GM21447 (cell line): ENCODE results near the gene MAGI1.

ENCODE experiments used
- ATAC-seq: cut with Tn5 transposase; IDR thresholded peaks from one replicate; pipeline ENCODE4 v1.9.1; 2021; ENCODE audit not compliant: unreplicated experiment

MAGI1 gene

DNA sequence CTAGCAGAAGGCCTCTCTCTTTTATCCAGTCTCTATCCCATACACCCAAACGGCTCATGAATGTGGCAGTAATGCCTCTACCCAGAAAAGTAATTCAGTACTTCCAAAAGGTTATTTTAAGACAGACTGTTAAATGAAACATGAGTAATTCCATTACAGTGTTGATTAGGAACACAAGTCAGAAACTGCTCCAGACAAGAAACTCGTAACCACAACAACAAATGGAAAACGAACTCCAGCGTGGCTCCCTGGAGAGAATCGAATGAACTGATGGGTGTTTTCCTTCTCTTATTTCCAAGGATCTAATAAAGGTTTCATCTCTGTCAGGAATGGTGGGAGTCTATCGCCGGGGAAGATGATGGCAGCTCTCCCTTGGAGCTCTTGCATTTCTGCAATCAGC lies 228.4 kb downstream of the MAGI1 start:
- ATAC-seq = no peak

GRCh38 chr3:65809641-65810150 lies 229.0 kb downstream of the MAGI1 start:
- no peak for ATAC-seq

GRCh38 chr3:65808824-65809223 lies 229.9 kb downstream of the MAGI1 start:
- ATAC-seq = no peak

GRCh38 chr3:65808407-65808806 lies 230.3 kb downstream of the MAGI1 start:
- no peak for ATAC-seq

GRCh38 chr3:65807225-65807624 lies 231.5 kb downstream of the MAGI1 start:
- ATAC-seq = no peak

DNA sequence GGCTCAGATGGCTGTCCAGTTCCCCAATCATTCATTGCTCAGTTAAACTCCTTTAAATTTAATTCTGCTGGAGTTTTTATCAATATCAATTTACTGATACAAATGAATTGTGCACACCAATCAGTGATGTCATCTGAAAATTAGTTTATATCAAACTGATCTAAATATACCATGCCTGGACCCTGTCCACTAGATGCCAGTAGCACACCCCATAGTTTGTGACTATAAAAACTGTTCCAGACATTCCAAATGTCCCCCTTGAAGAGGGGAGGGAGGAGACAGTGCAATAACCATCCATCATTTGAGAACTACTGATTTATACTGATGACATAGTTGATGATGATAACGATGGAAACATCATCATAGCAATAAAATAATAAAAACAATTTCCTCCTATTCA lies 232.1 kb downstream of the MAGI1 start:
- no peak for ATAC-seq

DNA sequence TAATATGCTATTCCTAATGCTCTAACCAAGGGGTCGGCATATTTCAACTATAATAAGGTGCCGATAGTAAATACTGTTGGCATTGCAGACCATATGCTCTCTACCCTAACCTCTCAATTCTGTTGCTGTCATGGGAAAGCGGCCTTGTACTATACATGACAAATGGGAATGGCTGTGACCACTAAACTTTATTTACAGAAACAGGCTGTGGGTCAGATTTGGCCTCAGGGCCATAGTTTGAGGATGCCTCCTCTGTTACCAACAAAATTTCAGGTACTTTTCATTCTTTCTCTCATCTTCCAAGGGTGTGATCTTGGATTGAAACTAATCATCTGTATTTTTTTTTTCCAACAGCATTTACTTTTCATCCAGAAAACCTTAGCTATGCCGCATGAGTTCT lies 242.0 kb downstream of the MAGI1 start:
- no peak for ATAC-seq

DNA sequence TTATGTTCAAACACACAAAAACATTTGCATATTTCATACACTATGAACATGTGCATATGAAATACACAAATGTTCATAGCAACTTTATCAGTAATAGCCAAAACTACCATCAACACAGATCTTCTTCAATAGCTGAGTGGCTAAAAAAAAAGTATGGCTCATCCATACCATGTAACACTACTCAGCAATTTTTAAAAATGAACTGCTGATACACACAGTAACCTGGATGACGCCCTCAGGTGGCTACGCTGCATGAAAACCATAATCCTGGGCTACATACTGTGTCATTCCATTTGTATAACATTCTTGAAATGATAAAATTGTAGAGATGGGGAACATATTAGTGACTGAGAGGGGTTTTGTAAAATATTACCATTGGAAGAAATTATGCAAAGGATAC lies 243.6 kb downstream of the MAGI1 start:
- no peak for ATAC-seq

DNA sequence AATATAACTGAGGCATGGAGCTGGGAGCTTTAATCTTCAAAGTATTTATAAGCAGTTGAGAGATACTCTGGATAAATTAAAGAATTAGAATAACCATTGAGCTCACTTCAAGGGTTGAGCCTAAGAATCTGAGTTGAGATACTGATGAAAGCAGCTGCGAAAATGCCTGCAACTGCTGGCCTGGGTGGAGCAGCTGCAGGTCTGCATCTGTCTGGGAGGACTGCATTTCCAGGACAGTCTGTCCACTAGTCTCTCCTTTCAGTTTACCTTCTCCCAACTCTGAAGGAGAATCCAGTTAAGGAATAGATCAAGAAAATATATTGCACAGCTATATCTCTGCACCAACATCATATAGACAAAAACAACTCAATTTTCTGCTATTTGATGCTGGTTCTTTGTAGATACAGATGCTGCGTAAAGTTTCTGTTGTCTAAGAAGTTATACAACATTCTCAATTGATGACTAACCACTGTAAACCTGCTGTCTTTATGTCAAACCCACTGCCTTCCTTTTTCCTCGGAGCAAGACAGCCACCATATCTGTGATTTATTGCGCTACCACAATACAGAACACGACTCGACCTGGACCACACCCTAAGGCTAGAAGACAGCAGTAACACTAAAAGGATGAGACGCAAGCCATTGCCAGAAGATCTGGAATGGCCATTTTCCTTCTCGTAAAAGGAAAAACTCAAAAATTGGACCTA lies 245.1 kb downstream of the MAGI1 start:
- ATAC-seq = no peak

DNA sequence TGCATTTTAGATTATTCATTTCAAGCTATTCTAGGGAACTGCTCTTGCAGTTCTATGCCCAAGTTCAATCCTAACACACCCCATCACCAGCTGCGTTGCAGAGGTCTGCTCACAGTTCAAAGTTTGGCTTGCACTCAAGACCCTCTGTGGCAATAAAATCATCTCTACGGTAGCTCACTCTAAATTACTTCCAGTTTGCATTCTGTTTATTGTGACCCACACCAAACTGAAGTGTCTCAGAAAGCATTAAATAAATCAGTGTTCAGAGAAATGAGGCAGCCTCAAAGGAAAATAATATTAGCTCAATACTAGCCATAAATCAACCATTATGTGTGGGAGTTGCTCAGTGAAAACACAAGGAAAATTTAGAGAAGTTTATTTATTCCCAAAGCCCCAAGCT lies 250.3 kb downstream of the MAGI1 start:
- no peak for ATAC-seq

DNA sequence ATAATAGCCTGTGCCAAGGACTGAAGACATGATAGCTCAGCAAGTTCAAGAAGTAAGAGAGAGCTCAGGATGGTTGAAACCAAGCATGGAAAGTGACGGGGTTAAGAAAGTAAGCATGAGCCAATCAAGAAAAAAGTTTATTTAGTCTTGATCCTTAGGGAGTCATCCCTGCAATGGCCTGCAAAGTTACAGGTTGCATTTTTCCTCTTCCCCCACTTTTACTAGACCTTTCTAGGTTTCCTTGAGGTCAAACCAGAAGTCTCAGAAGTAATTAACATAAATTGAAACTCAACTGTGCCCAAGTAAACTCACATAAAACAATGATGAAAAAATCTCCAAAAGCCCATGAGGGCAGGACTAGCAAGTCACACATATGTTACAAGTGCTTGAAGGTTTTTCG lies 250.9 kb downstream of the MAGI1 start:
- ATAC-seq = no peak

DNA sequence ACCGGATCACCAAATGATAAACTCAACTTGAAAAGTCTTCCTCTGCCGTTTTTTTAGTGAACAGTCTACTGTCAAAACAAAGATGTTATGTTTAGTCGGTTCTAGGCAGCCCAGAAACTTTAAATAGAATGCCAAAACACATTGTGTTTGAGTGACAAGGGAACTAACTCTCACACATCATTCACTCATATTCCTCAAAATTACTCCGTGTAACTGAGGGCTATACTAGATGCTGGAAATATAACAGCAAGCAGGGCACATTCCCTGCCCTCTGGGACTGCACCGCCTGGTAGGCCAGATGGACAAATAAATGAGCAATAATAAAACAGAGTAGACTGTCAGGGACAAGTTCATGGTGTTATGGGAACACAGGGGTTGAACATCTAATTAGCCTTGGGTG lies 251.4 kb downstream of the MAGI1 start:
- ATAC-seq = no peak

DNA sequence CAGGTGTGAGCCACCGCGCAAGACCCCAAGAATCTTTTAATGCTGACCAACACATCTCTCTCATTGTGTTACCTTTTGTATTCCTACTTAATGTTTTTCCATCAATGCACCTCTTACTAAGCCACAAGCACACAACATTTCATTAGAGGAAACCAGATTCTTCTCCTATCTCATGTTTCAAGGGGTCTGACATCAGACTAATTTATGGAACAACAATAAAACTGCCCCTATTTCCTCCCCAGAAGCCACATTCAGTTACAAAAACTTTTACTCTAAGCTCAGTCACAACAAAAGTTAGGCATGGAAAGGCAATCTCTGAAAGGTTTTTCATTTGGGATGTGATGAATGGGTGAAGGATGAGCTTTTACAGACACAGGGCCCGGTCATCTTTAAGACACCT lies 251.8 kb downstream of the MAGI1 start:
- ATAC-seq = no peak

DNA sequence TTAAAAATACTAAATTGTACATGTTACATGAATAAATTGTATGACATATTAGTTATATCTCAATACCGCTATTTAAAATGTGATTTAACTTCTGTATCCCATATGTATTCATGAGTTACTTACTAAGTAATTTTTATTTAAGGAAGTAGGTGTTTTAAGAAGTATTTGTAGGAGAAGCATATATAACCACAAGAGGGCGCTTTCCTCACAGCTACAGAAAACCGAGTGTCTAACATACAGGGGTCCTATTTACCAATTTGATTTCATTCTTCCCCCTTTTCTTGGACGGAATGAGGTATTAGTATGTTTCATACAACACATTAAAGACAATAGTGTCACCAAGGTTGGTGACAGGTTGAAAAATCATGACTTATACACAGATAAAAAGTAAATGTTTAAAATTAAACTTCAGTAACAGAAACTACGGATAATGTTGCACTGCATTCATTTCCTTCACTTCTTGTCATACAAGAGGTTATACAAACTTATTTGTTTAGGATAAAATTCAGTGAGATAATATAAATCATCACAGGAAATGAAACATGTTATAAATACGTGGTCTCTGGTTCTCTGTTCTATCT lies 253.6 kb downstream of the MAGI1 start:
- no peak for ATAC-seq

GRCh38 chr3:65783117-65783516 lies 255.6 kb downstream of the MAGI1 start:
- no peak for ATAC-seq

DNA sequence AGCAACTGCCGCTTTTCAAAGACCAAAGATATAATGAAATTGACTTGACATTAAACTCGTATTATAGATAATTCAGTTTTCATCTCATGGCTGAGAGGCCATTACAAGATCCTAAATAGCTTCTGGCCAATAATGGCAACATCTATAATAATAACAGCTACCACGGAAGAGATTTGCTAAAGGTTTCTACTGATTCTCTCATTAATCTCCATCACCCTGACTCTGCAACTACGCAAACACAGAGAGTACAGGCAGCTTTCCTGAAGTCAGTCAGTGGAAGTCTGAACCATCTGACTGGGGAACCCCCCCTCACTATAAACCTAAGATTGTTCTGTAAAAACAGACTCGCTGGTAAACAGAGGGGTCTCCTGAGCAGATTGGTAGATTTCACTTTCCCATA lies 257.1 kb downstream of the MAGI1 start:
- ATAC-seq = no peak

GRCh38 chr3:65779390-65779789 lies 259.3 kb downstream of the MAGI1 start:
- ATAC-seq = no peak

DNA sequence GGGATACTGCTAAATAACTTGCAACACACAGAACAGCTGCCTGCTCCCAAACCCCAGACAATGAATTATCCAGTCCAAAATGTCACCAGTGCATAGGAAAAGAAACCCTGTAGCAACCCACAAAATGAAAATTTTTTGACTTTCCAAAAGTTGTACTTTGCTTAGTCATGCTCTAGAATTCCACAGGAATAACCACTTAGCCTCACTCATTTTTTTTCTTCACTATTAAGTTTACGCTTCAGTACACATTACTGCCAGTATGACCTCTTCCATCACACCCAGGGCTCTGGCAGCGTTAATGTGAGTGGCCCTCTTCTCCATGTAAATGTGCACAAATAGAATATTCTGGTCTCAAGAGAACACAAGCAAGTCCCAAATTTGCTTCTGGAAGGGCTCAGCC lies 259.8 kb downstream of the MAGI1 start:
- no peak for ATAC-seq

DNA sequence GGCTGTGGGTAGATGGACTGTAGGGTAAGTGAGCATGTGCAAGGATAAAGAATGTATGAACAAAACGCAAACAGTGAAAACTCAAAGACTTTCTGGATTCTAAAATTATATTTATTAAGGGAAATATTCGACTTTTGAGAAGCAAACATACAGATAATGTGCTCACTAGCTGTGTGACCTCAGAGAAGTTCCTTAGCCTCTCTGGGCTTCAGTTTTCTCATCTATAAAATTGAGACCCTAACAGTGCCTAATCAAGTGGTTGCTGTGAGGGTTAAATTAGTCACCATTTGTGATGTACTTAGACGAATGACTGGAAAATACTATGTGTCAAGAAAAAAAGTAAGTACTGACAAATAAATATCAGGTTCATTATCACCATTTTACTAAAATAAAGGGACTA lies 261.7 kb downstream of the MAGI1 start:
- ATAC-seq = no peak

DNA sequence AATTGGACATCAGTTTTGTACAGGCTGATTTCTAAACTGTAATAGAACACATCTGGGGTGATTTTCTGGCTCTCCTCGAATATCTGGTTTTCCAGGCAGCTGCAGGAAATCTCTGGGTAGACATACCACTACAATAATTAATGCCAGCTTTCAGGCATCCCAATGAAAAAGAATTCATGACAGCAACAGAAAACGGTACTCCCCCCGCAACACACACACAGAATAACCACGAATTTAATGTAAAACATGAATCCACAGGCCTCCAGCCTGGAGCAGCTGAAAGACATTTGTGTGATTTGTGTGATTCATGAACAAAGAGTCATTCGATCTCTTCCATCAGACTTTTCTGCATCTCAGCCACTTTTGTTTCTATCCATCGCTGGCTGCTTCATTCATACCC lies 262.2 kb downstream of the MAGI1 start:
- no peak for ATAC-seq

GRCh38 chr3:65776081-65776480 lies 262.6 kb downstream of the MAGI1 start:
- ATAC-seq = no peak

GRCh38 chr3:65772758-65773157 lies 266.0 kb downstream of the MAGI1 start:
- no peak for ATAC-seq

- ATAC-seq = no peak
These were observed 271.2 kb downstream of the MAGI1 start for GRCh38 chr3:65767551-65767950.
